Breast epithelium (tissue), 3 donors: ENCODE measurements around the gene TEN1.

ENCODE experiments used
- CTCF ChIP-seq, 3 donors: fragments of 450-650 bp; IDR thresholded peaks; one replicate each; pipeline ENCODE4 v1.5.1; 2016 to 2017; ENCODE audit warnings: antibody characterized with exemption in 3 of 3, mild to moderate bottlenecking in 3 of 3, moderate library complexity in 3 of 3
- POLR2A ChIP-seq: fragments of 450-650 bp; IDR thresholded peaks from one replicate; pipeline ENCODE4 v1.6.1; 2016; ENCODE audit warnings: antibody characterized with exemption, mild to moderate bottlenecking, moderate library complexity
- POLR2AphosphoS5 ChIP-seq, 3 donors: sonication (generic); formaldehyde crosslinking; IDR thresholded peaks; one replicate each; pipeline ENCODE4 v1.6.1; 2017; ENCODE audit warnings: antibody characterized with exemption in 3 of 3

GRCh38 chr17:76019833-76020467 lies 40.9 kb downstream of the TEN1 start:
- TF ChIP-seq CTCF (IDR thresholded peaks at IDR 0.05) (no peak), POLR2AphosphoS5 (IDR thresholded peaks at IDR 0.05) (no peak), POLR2A (no peak)
